Measurements from ENCODE around the gene CARD9. TPM values are rescaled to one million over a fixed set of nuclear protein-coding genes. Genes with fewer than 3 reads are reported as not detected.

The CARD9 gene
- total RNA-seq, 1 experiment from 2014 or later, result 5.6 TPM

GRCh38 chr9:136385015-136385414 lies 11.5 kb upstream of the CARD9 start:
- Mint-ChIP-seq H3K36me3 (ENCODE audit: insufficient read depth in 1 of 3, low read depth in 3 of 3) (peaks cover 36 to 80% (median 70%) of the 10 kb centered on the region in 3 experiments; a peak in 6 of 7 replicates), H3K27me3 (ENCODE audit: low read depth) (no peaks in the 10 kb centered on the region), H3K27ac (no peak overlapping the region), H3K4me3 (no peak overlapping the region), H3K9me3 (no peaks in the 10 kb centered on the region), H3K4me1 (no peaks in the 10 kb centered on the region)
- Histone ChIP-seq H2BK12ac (ENCODE audit: insufficient read length, low read depth, low read length) (no peak overlapping the region), H4K91ac (ENCODE audit: insufficient read length, low read depth, low read length) (no peak overlapping the region), H2BK15ac (ENCODE audit: low read depth, low read length) (no peak overlapping the region), H3K14ac (ENCODE audit: insufficient read depth, low read length) (no peak overlapping the region), H3K9me3 (ENCODE audit: control insufficient read depth, low read depth, low read length) (no peaks in the 10 kb centered on the region), H3K23me2 (ENCODE audit: insufficient read length, low read depth, low read length, poor library complexity, severe bottlenecking) (no peaks in the 10 kb centered on the region), H2BK120ac (ENCODE audit: low read depth, low read length, poor library complexity, severe bottlenecking) (no peak overlapping the region), H3K79me2 (ENCODE audit: insufficient read depth, low read length) (no peaks in the 10 kb centered on the region), H2BK20ac (ENCODE audit: low read depth, low read length, poor library complexity, severe bottlenecking) (no peak overlapping the region), H3K27me3 (ENCODE audit: insufficient read depth, low read length) (no peaks in the 10 kb centered on the region), H2BK5ac (ENCODE audit: insufficient read length, low read length) (no peak overlapping the region), H3K79me1 (ENCODE audit: insufficient read depth, low read depth, low read length, poor library complexity, severe bottlenecking) (no peaks in the 10 kb centered on the region), H3K27ac (ENCODE audit: insufficient read length, low read depth, low read length) (no peak overlapping the region), H2AFZ (ENCODE audit: low read length) (no peak overlapping the region), H3K4me1 (ENCODE audit: insufficient read depth, low read length) (no peaks in the 10 kb centered on the region), H3K23ac (ENCODE audit: insufficient read length, low read depth, low read length) (no peak overlapping the region), H4K5ac (ENCODE audit: insufficient read length, low read depth, low read length) (no peak overlapping the region), H3K56ac (ENCODE audit: insufficient read length, low read depth, low read length) (no peak overlapping the region), H3K18ac (ENCODE audit: insufficient read length, low read depth, low read length) (no peak overlapping the region), H4K20me1 (ENCODE audit: control insufficient read depth, insufficient read depth, insufficient read length) (no peaks in the 10 kb centered on the region), H3K4me2 (ENCODE audit: insufficient read depth, insufficient read length, low read length) (no peak overlapping the region), H2AK5ac (ENCODE audit: insufficient read length, low read length) (no peak overlapping the region), H3T11ph (ENCODE audit: low read length) (no peak overlapping the region), H4K8ac (replicated peaks; ENCODE audit: insufficient read length, low read depth, low read length) (no peak overlapping the region), H3K9ac (ENCODE audit: extremely low read depth, insufficient read length, low read length) (no peak overlapping the region), H3K4ac (ENCODE audit: low read depth, low read length) (no peak overlapping the region)
- TF ChIP-seq, protein P1, sequence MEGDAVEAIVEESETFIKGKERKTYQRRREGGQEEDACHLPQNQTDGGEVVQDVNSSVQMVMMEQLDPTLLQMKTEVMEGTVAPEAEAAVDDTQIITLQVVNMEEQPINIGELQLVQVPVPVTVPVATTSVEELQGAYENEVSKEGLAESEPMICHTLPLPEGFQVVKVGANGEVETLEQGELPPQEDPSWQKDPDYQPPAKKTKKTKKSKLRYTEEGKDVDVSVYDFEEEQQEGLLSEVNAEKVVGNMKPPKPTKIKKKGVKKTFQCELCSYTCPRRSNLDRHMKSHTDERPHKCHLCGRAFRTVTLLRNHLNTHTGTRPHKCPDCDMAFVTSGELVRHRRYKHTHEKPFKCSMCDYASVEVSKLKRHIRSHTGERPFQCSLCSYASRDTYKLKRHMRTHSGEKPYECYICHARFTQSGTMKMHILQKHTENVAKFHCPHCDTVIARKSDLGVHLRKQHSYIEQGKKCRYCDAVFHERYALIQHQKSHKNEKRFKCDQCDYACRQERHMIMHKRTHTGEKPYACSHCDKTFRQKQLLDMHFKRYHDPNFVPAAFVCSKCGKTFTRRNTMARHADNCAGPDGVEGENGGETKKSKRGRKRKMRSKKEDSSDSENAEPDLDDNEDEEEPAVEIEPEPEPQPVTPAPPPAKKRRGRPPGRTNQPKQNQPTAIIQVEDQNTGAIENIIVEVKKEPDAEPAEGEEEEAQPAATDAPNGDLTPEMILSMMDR (conservative IDR thresholded peaks at IDR 0.05), result no peak
- WGBS (ENCODE audit: extremely low coverage, insufficient read length, low lambda C conversion rate), result no CpG with 5 or more reads among the region's 11 CpGs
- DNase-seq, result no peak

All from H9 (cell line).